Tibial nerve (tissue), 4 donors: Measurements from ENCODE around the gene RNF207.

ENCODE experiments used
- EP300 ChIP-seq, 2 donors: sonication (generic); formaldehyde crosslinking; IDR thresholded peaks; one replicate each; pipeline ENCODE4 v1.6.1; 2017; ENCODE audit warnings: antibody characterized with exemption in 2 of 2, mild to moderate bottlenecking in 1 of 2
- POLR2A ChIP-seq, 2 donors: fragments of 450-650 bp; IDR thresholded peaks; one replicate each; pipeline ENCODE4 v1.6.1; 2017; ENCODE audit warnings: antibody characterized with exemption in 2 of 2, mild to moderate bottlenecking in 2 of 2, moderate library complexity in 2 of 2
- TF ChIP-seq, protein P1 (sequence below), 5 experiments: fragments of 200-600 bp in 3 of 5; fragments of 450-650 bp in 2 of 5; sonication (generic) in 3 of 5; IDR thresholded peaks; one replicate each; pipeline ENCODE4 v1.5.1; 2016 to 2019; ENCODE audit warnings: antibody characterized with exemption in 5 of 5, mild to moderate bottlenecking in 3 of 5, moderate library complexity in 2 of 5

DNA sequence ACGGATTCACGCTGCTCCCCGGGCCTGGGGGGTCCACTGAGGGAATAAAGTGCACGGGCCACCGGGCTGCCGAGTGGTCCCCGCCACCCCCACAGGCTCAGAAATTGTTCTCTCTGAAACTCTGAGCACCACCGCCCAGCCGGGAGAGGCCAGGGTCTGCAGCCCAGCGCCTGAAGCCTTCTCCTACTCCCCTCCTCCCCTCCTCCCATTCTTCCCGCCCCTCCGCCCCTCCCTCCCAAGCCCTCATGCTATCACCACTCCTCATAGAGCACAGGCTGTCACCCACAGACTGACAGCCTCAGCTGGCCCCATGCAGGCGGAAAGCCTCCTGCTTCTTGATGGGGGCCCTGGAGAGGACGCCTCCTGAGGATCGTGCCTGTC, 55.7 kb downstream of the RNF207 start:
- TF ChIP-seq, protein P1, sequence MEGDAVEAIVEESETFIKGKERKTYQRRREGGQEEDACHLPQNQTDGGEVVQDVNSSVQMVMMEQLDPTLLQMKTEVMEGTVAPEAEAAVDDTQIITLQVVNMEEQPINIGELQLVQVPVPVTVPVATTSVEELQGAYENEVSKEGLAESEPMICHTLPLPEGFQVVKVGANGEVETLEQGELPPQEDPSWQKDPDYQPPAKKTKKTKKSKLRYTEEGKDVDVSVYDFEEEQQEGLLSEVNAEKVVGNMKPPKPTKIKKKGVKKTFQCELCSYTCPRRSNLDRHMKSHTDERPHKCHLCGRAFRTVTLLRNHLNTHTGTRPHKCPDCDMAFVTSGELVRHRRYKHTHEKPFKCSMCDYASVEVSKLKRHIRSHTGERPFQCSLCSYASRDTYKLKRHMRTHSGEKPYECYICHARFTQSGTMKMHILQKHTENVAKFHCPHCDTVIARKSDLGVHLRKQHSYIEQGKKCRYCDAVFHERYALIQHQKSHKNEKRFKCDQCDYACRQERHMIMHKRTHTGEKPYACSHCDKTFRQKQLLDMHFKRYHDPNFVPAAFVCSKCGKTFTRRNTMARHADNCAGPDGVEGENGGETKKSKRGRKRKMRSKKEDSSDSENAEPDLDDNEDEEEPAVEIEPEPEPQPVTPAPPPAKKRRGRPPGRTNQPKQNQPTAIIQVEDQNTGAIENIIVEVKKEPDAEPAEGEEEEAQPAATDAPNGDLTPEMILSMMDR (IDR thresholded peaks at IDR 0.05), result no peak
- TF ChIP-seq EP300 (IDR thresholded peaks at IDR 0.05), result no peak
- no peak for TF ChIP-seq POLR2A (IDR thresholded peaks at IDR 0.05)
